ENCODE data around the gene PCTP.

DNA sequence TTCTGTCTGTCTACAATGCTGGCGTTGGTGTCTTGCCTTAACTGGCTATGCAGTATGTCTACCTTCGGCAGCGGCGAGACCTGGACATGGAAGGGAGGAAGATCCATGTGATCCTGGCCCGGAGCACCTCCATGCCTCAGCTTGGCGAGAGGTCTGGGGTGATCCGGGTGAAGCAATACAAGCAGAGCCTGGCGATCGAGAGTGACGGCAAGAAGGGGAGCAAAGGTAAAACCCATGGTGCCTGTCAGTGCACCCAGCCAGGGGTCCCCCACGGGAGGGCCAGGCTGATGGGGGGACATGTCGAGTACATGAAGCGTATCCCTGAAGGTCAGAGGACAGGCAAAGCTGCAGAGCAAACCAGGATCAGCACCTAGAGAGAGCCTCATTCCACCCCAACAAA, 22.8 kb downstream of the PCTP start:
- TF ChIP-seq, protein P1, sequence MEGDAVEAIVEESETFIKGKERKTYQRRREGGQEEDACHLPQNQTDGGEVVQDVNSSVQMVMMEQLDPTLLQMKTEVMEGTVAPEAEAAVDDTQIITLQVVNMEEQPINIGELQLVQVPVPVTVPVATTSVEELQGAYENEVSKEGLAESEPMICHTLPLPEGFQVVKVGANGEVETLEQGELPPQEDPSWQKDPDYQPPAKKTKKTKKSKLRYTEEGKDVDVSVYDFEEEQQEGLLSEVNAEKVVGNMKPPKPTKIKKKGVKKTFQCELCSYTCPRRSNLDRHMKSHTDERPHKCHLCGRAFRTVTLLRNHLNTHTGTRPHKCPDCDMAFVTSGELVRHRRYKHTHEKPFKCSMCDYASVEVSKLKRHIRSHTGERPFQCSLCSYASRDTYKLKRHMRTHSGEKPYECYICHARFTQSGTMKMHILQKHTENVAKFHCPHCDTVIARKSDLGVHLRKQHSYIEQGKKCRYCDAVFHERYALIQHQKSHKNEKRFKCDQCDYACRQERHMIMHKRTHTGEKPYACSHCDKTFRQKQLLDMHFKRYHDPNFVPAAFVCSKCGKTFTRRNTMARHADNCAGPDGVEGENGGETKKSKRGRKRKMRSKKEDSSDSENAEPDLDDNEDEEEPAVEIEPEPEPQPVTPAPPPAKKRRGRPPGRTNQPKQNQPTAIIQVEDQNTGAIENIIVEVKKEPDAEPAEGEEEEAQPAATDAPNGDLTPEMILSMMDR (IDR thresholded peaks at IDR 0.05) = no peak
- no peak for TF ChIP-seq POLR2AphosphoS5 (IDR thresholded peaks at IDR 0.05)
- no peak for TF ChIP-seq POLR2A (IDR thresholded peaks at IDR 0.05)
